Endodermal cell (in vitro differentiated cells): ENCODE measurements around the gene ZNF705A. TPM values are rescaled to one million over a fixed set of nuclear protein-coding genes. Genes with fewer than 3 reads are reported as not detected.
"Not testable (repeated sequence)": the region's sequence is repeated elsewhere in the genome, so short reads cannot be mapped to it uniquely, and the experiment has no call there.

ENCODE experiments used
- DNase-seq: peaks from one replicate; pipeline ENCODE4 v3.0.0-alpha.2; 2017
- H3K27ac ChIP-seq: 2 replicates; pipeline ENCODE4 v1.5.1; 2013; ENCODE audit warnings: mild to moderate bottlenecking, low read depth, low read length, moderate library complexity
- H3K27me3 ChIP-seq: 2 replicates; pipeline ENCODE4 v1.6.1; 2013; ENCODE audit warnings: mild to moderate bottlenecking, low read length, moderate library complexity; ENCODE audit not compliant: insufficient read depth, control insufficient read depth, poor library complexity, severe bottlenecking
- H3K36me3 ChIP-seq: 2 replicates; pipeline ENCODE4 v1.7.0; 2013; ENCODE audit warnings: mild to moderate bottlenecking, low read length, moderate library complexity; ENCODE audit not compliant: control insufficient read depth, insufficient read depth
- H3K4me1 ChIP-seq: one replicate; pipeline ENCODE4 v1.7.0; 2013; ENCODE audit warnings: low read length; ENCODE audit not compliant: control insufficient read depth, insufficient read depth
- H3K4me3 ChIP-seq: 2 replicates; pipeline ENCODE4 v1.5.1; 2013; ENCODE audit warnings: mild to moderate bottlenecking, low read length, moderate library complexity
- H3K9ac ChIP-seq: 2 replicates; pipeline ENCODE4 v1.6.1; 2013; ENCODE audit warnings: mild to moderate bottlenecking, low read length, moderate library complexity; ENCODE audit not compliant: poor library complexity, severe bottlenecking; ENCODE audit errors: extremely low read depth
- H3K9me3 ChIP-seq: 2 replicates; pipeline ENCODE4 v1.6.1; 2013; ENCODE audit warnings: mild to moderate bottlenecking, low read length, moderate library complexity; ENCODE audit not compliant: control insufficient read depth
- H3K27ac Mint-ChIP-seq: 2 replicates; pipeline ENCODE4 v1.8.0; 2020; ENCODE audit warnings: mixed read lengths
- H3K27me3 Mint-ChIP-seq: 2 replicates; pipeline ENCODE4 v1.8.0; 2021; ENCODE audit warnings: mild to moderate bottlenecking, mixed read lengths; ENCODE audit not compliant: insufficient read depth
- H3K36me3 Mint-ChIP-seq: 2 replicates; pipeline ENCODE4 v1.8.0; 2020; ENCODE audit warnings: low read depth, mixed read lengths
- H3K4me1 Mint-ChIP-seq: 2 replicates; pipeline ENCODE4 v1.8.0; 2020; ENCODE audit warnings: mixed read lengths
- H3K4me3 Mint-ChIP-seq: 2 replicates; pipeline ENCODE4 v1.8.0; 2020; ENCODE audit warnings: mild to moderate bottlenecking, moderate library complexity, mixed read lengths
- H3K9me3 Mint-ChIP-seq: 2 replicates; pipeline ENCODE4 v1.8.0; 2020; ENCODE audit warnings: mild to moderate bottlenecking, mixed read lengths
- WGBS, 2 experiments: methylation state at CpG; one replicate each; pipeline versions ENCODE4 v1.1.5 to v1.1.7; 2013; ENCODE audit warnings: missing lambda C conversion rate in 2 of 2, mixed read lengths in 1 of 2; ENCODE audit not compliant: insufficient coverage in 1 of 2, insufficient read length in 1 of 2; 5-methylcytosine and 5-hydroxymethylcytosine counted together
- total RNA-seq, 2 donors: library from RNA; stranded (reverse); fragmentation: NEBNext Ultra II Directional in 1 of 2; extraction: Animal tissue kit (Norgen Biotek cat#: 25700) in 1 of 2; gene quantifications; 2 replicates in 1 of 2; 3 replicates in 1 of 2; pipeline ENCODE4 v1.2.1, GENCODE V29; 2021
- TF ChIP-seq, protein P1 (sequence below): fragments of 200-600 bp; sonication (generic); conservative IDR thresholded peaks from 2 replicates; pipeline ENCODE4 v1.5.0; 2021; ENCODE audit warnings: antibody characterized with exemption, mild to moderate bottlenecking

Gene ZNF705A
- total RNA-seq, 2 donors from 2014 or later, result not detected

GRCh38 chr12:8184206-8184605 lies 27.4 kb downstream of the ZNF705A start:
- H3K9me3 Mint-ChIP-seq, result peaks cover 21% of the 10 kb centered on the region
- H3K27ac Mint-ChIP-seq, H3K4me3 ChIP-seq, H3K9ac ChIP-seq, H3K36me3 Mint-ChIP-seq, H3K27me3 ChIP-seq, H3K36me3 ChIP-seq, DNase-seq, H3K4me1 ChIP-seq, H3K27me3 Mint-ChIP-seq, H3K9me3 ChIP-seq, H3K4me3 Mint-ChIP-seq, H3K27ac ChIP-seq: not testable (repeated sequence)
- WGBS, 2 experiments, result 97% methylated on average over 4 of the region's 28 CpGs; no CpG with 5 or more reads in 1 of the 2 experiments
- peaks cover 10% of the 10 kb centered on the region for H3K4me1 Mint-ChIP-seq

- H3K4me1 Mint-ChIP-seq, H3K9me3 ChIP-seq, H3K4me3 Mint-ChIP-seq, H3K4me3 ChIP-seq, H3K9ac ChIP-seq, H3K27ac ChIP-seq, DNase-seq, H3K4me1 ChIP-seq, H3K27ac Mint-ChIP-seq, H3K36me3 ChIP-seq, H3K27me3 Mint-ChIP-seq, H3K27me3 ChIP-seq, H3K36me3 Mint-ChIP-seq: not testable (repeated sequence)
- H3K9me3 Mint-ChIP-seq, result peaks cover 11% of the 10 kb centered on the region
- TF ChIP-seq, protein P1, sequence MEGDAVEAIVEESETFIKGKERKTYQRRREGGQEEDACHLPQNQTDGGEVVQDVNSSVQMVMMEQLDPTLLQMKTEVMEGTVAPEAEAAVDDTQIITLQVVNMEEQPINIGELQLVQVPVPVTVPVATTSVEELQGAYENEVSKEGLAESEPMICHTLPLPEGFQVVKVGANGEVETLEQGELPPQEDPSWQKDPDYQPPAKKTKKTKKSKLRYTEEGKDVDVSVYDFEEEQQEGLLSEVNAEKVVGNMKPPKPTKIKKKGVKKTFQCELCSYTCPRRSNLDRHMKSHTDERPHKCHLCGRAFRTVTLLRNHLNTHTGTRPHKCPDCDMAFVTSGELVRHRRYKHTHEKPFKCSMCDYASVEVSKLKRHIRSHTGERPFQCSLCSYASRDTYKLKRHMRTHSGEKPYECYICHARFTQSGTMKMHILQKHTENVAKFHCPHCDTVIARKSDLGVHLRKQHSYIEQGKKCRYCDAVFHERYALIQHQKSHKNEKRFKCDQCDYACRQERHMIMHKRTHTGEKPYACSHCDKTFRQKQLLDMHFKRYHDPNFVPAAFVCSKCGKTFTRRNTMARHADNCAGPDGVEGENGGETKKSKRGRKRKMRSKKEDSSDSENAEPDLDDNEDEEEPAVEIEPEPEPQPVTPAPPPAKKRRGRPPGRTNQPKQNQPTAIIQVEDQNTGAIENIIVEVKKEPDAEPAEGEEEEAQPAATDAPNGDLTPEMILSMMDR, result peak; percentile 64
- WGBS, 2 experiments, result 85% methylated on average over 2 of the region's 2 CpGs; no CpG with 5 or more reads in 1 of the 2 experiments
Measured at GRCh38 chr12:8188088-8188487, 31.3 kb downstream of the ZNF705A start.

DNA sequence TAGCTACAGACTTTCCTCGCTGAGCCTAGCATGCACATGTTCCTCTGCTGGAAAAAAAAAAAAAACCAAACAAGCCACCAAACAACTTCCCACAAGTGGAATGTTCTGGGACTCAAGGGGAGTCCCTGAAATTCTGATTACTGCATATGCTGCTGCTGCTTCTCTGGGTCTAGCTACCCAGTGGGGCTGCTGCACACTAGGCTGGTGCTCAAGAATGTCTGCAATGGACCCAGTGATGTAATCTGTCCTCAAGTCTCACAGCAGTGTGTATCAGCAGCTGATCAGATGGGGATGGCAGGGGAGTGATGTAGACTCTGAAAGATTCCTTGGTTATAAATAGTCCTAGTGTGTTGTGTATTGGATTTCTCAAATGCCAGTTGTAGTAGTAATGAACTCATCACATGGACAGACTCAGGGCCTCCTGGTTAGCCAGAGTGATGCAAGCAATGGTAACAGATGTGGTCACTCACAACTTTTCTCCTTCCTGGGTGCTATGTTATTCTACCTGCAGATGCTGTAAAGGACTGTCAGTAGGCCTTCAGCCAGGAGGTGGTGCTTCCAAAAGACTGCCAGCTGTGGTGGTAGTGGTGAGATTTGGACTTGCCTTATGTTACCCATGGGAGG lies 41.0 kb downstream of the ZNF705A start:
- not testable (repeated sequence) for H3K4me1 ChIP-seq, H3K9ac ChIP-seq, H3K27me3 Mint-ChIP-seq, H3K36me3 ChIP-seq, H3K4me1 Mint-ChIP-seq, H3K36me3 Mint-ChIP-seq, H3K27ac ChIP-seq, H3K4me3 Mint-ChIP-seq, H3K9me3 ChIP-seq, DNase-seq, H3K4me3 ChIP-seq, H3K27me3 ChIP-seq, H3K27ac Mint-ChIP-seq, H3K9me3 Mint-ChIP-seq
- WGBS, 2 experiments, result 100% methylated on average over 1 of the region's 1 CpG; no CpG with 5 or more reads in 1 of the 2 experiments

GRCh38 chr12:8218711-8219382 lies 62.0 kb downstream of the ZNF705A start:
- H3K27ac Mint-ChIP-seq, H3K4me3 ChIP-seq, H3K36me3 ChIP-seq, H3K9ac ChIP-seq, H3K4me1 ChIP-seq, H3K9me3 ChIP-seq, H3K36me3 Mint-ChIP-seq, H3K4me3 Mint-ChIP-seq, H3K27me3 ChIP-seq, H3K9me3 Mint-ChIP-seq, H3K27ac ChIP-seq, H3K4me1 Mint-ChIP-seq: not testable (repeated sequence)
- H3K27me3 Mint-ChIP-seq, result peaks cover 22% of the 10 kb centered on the region
- WGBS, 2 experiments, result 85 to 96% methylated on average over 16 to 26 of the region's 26 CpGs
- peak; percentile 59 for DNase-seq

DNA sequence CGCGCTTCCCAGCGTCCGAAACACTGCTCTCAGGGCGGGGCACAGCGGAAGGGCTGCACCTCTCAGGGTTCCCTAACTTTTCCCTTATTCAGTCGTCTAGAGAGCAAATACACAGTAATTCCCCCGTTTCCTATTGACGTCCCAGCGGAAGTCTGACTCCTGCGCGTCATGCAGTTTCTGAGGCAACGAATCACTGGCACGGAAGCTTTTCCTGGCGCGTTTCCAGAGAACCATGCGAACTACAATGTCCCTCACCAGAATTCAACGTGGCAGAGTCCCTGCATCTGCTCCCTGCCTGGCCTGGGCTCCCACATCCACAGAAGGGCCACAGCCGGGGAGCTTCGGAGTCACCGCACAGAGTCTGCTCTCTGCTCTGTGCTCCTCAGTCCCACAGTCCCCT lies 64.6 kb downstream of the ZNF705A start:
- not testable (repeated sequence) for H3K36me3 ChIP-seq, H3K27me3 ChIP-seq, H3K9me3 Mint-ChIP-seq, H3K4me3 Mint-ChIP-seq, H3K9ac ChIP-seq, H3K4me3 ChIP-seq, H3K4me1 ChIP-seq, H3K4me1 Mint-ChIP-seq, H3K27ac Mint-ChIP-seq, H3K9me3 ChIP-seq, H3K36me3 Mint-ChIP-seq, H3K27ac ChIP-seq
- peaks cover 19% of the 10 kb centered on the region for H3K27me3 Mint-ChIP-seq
- peak; percentile 25 for DNase-seq
- 91 to 99% methylated on average over 18 to 20 of the region's 21 CpGs for WGBS, 2 experiments

- 89 to 96% methylated on average over 9 to 21 of the region's 21 CpGs for WGBS, 2 experiments
- not testable (repeated sequence) for H3K36me3 Mint-ChIP-seq, H3K9me3 ChIP-seq, H3K27me3 ChIP-seq, H3K4me1 Mint-ChIP-seq, H3K4me3 ChIP-seq, H3K27ac Mint-ChIP-seq, H3K9me3 Mint-ChIP-seq, H3K27ac ChIP-seq, H3K36me3 ChIP-seq, H3K4me3 Mint-ChIP-seq, H3K9ac ChIP-seq, H3K4me1 ChIP-seq
- peaks cover 16% of the 10 kb centered on the region for H3K27me3 Mint-ChIP-seq
- DNase-seq, result peak; percentile 10
Measured at GRCh38 chr12:8221844-8222243, 65.0 kb downstream of the ZNF705A start.
